Activated CD4-positive, CD25-positive, alpha-beta regulatory T cell (primary cell): Measurements from ENCODE around the gene TMEM158.

Source experiments
- DNase-seq, 4 experiments: peaks; one replicate each; lab custom pipeline; 2025; lab: John Stamatoyannopoulos, UW

The TMEM158 gene

DNA sequence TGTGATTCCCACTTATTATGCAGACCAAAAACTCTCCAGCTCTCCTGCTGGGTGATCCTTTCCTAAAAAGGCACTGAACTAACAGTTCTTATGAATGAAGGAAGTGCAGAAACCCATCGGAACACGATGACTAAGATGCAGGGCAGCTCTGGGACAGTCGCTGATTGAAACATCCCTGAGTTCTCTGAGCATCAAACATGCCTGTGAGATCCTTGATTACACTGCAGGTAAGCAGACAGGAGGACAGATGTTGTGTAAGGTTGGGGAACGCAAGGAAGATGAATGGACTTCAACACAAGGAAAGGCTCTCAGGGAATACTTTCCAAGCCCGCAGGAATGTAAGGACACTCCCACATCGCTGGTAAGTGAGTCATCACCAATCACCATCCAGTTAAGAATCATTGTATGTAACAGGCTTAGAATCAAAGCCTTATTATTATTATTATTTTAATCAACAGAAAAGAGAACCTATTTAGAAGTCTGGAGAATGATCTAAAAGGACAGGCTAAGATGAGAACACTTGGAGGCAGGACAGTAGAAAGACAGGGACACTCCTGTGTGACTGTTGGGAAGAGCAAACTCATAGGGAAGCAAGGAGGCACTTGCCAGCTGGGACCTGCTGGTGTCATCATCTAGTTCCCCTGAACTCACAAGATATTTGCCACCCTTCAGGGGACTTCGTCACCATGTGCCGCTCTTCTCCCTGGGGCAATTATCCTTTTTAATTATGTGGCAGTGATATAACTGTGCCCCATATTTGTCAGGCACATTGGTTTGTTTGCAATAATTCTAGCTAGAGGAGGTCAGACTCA, 26.0 kb downstream of the TMEM158 start:
- DNase-seq = no peak

DNA sequence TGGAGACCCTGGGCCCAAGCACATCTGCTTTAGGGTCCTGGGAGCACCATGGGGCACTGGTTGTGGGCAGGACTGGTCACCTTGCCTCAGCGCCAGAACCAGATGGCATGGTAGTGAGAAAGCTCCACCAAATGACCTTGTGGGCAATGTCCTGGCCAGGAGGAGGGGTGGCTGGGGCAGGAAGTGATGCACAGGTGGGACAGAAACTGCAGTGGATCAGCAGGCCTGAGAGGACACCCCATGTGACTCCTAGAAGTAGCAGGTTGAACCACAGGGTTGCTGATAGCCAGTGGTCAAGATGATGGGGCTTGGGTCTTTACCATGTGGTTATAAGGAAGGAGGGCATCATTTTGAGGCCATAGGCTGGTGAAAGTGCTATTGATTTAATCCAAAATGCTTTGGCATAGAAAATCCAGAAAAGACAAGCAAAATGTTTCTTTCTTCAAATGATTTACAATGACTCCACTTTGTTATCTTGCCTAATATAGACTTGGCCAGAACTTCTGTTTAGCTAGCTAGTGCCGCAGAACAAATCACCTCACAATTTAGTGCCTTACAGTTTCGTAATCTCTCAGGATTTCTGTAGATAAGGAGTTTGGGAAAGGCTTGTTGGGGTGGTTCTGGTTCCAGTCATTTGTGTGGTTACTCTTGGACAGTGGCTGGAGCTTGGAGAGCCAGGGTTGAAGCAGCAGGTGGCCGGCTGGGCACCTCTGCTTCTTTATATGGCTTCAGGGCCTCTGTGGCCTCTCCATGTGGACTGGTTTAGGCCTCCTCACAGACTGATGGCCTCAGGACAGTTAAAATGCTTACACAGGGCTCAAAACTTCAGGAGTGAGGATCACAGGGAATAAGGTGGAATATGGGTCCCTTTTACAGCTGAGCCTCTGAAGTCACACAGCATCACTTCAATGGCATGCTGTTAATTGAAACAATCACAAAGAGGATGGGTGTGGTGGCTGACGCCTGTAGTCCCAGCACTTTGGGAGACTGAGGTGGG, 27.5 kb downstream of the TMEM158 start:
- DNase-seq = no peak

DNA sequence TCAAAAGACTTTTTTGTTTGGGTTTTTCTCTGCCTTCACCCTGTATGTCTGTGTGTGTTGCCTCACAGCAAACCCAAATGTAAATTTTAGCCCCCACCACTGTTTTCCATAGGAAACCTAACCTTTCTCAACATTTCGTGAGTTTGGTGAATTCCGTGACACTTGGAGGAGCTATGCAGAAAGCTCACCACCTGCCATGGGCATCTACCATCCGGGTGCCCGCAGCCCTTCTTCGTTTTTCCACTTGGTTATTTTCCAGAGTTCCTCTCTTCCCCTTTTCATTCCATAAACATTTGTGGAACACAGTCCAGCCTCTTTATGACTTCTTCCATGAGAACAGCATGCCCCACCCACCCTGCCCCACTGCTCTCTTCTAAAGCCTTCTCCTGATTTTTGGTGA, 31.3 kb downstream of the TMEM158 start:
- DNase-seq = no peak

DNA sequence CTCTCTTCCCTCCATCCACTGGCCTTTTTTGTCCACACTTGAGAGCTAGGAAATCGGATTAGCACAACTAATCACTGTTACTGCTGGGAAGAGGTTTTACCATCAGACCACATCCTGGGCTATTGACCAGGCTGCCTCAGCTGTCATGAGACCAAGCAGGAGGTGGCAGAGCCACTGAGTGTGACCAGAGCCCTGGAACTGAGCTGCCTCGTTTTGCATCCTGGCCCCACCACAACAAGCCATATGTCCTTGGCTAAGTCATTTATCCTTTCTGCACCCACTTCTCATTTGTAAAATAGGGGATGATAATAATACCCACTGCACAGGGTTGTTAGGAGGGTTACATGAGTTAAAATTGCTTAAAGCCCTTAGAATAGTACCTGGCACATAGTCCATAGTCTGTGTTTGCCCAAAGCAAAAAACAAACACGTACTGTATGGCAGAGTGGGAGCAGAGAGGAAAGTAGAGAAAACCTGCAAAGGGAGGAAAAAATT, 34.1 kb downstream of the TMEM158 start:
- no peak for DNase-seq

DNA sequence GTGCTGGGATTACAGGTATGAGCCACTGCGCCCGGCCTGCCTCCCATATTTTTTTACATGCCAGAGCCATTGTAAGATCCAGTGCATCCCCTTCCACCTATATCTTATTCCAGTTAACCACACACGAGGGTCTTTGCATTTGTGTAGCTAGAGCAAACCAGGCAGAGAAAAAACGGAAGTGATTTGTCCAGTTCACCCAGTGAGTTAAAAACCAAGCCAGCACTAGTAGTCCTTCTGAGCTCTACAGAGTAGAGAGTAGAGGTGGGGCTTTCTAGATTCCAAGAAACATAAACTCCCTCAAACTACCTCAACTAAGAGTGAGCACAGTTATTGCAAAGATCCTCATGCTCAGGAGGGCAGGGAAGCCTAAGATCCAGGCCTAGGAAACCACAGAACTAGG, 34.7 kb downstream of the TMEM158 start:
- DNase-seq = no peak

DNA sequence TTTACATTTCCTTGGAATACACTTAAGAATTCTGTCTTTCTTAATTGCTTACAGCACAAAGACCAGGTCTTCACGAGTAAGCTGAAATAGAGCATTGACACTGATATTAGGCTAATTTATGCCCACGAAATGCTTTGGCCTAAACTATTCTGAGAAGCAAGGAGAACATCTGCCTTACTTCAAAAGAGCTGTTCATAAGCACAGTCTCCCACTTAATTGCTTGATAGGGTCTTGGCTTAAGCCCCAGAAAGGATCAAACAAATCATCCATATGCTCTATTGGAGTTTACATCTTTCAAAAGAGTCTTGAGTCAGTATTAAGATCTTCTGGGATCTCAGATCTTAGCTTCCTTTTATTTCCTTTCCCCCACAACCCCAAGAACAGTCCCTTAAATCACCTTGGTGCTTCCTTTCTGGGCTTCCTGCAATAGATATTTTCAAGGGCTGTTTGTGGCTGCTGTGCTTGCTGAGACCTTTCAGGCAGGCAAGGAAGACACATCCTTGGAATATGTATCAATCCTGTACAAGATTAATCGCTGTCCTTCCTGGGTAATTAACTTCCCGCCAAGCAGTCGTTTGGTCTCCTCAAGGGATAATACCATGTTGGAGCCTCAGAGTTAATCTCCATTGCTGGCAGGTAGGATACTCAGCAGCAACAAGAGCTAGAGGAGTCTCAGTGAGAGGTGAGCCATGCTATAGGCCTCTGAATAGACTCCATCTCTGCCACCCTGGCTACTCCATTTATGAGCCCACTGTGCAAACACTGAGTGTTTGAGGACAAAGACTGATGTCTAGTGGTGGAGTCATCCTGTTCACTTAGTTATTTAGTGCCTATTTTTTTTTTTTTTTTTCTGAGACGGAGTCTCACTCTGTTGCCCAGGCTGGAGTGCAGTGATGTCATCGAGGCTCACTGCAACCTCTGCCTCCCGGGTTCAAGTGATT, 37.1 kb downstream of the TMEM158 start:
- no peak for DNase-seq

DNA sequence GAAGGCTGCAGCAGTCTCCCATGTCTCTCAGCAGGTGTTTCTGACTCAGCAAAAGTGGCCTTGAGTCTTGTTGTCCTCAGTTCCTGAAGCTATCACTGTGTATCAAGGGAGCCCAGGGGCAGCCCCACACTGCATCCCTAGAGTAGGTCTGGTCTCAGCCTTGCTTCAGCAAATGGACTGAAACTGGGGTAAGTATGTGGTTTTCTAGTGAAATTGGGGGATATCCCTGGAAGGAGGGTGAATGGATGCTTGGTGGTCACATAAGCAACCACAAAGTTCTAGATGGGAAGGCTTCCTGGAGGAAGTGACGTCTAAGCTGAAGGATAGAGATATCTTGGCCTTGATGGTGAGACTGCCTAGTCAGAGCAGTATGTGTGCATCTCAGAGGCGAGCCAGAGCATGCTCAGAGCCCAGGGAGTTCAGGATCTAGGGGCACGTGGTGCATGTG, 38.4 kb downstream of the TMEM158 start:
- no peak for DNase-seq

DNA sequence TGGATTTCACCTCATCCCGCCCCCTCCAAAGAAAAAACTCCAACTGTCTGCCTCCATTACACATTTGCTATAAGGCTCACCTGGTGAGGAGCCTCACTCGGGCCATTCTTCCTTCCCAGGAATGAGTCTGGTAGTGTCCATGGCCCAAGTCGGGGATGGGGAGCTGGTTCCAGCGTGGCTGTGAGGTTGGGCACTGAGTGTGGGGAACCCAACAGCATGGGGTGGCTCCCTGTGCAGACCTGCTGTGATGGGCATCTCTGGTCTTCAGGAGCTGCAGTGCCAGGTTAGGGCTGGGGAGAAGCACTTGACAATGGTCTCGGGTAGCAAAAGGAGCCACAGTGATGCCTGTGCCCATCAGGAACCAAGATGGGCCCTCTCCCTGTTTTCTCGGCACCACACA, 39.2 kb downstream of the TMEM158 start:
- DNase-seq = no peak

DNA sequence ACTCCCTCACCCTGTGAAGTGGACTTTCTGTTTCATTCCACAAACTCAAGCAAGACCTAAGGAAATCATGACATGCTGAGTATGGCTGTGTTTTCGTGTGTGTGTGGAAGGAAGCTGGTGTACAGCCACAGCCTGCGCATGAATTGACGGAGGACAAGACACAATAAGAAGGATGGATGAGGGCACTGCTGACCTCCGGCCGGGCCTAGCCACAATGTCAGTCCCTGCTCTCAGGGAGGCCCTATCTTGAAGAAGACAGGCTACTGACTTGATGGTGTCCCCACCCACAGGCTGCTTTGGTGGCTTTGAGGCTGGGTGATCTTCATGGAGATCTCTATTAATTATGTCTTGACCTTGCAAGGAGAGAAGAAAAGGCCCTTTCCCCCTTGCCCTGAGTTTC, 40.6 kb downstream of the TMEM158 start:
- no peak for DNase-seq

DNA sequence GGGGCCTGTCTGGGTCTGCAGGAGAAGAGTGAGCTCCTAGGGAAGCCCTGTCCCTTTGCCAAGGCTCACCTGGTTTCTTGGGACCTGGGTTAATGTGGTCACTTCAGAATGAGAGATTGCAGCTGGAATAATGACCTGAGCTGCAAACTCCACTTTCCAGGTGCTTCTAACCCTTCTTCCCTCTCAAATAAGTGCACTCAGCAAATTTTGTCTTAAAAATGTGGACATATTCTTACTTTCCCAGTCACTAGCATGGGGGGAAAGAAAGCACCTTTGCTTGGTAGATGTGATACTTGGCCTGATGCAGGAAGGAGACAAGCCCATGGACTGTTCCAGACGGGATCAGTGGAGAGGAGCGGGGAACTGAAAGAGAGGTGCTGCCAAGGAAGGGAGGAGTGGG, 41.0 kb downstream of the TMEM158 start:
- no peak for DNase-seq

DNA sequence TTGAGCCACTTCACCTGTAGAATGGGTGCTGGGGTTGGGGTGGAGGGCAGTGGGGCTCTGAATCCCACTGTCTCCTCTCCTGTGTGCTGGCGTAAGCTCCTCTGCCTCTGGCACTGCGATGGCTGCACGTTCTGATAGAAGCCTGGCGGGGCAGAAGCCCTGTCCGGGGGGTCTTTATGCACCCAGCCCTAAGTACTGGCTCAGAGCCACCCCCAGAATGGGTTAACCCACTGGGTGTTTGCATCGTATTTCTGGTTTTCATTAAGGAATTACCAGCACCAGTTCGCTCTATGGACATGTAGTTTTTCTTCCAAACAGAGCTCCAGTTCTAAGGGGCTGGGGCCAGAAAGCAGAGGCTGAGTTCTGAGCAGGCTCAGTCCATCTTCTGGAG, 42.2 kb downstream of the TMEM158 start:
- DNase-seq = no peak

DNA sequence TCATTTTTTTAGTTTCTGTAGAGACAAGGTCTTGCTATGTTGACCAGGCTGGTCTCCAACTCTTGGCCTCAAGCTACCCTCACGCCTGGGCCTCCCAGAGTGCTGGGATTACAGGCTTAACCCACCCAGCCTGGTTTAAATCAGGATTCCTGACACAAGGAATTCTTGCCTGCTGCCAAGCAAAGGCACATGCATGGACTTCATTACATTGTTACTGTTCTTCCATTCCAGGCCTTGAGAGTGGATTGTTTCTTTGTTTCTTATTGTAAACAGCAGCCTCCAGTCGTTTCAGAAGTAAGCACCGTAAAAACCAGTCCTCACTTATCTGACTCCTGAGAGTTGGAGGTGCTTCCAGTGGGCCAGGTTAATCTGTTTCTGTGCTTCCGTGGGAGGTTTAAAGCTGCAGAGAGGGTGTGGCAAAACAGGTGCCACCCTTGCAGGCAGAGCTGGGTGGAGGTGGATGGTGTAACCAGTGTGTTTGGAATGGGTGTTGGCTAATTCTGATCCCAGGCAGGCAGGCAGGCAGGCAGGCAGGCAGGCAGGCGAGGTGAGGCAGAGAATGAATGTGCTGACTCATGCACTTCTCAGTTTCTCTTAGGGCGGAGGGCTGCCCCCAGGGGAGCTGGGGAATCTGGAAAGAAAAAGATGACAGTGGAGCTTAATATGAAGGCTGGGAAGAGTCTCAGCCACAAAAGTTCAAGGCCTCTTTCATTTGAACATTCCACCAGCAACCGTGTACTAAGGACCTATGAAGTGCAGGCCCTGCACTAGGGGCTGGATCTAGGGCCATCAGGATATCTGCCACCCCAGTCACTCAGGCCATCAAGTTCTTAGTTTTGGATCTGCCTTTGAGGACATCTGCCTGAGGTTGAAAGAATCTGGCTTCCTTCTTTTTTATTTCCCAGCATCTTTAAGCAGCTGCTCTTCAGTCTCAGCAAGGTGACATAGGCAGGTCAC, 42.9 kb downstream of the TMEM158 start:
- no peak for DNase-seq

DNA sequence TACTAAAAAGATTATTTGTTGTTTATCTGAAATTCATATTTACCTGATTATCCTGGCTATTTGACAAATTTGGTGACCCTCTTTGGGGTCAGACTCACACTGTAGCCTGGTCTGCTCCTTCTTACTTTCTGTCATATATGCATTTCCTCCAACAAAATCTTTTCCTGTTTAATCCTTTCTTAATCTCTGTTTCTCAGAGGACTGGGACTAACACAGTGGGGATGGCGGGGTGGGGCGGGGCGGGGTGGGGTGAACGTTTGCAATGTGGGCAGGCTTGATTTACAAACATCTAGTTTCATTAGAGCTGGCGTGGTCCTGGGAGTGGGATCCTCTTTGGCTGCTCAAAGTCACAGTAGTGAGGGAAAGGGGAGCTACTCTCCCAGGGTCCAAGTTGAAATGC, 44.6 kb downstream of the TMEM158 start:
- DNase-seq = no peak

DNA sequence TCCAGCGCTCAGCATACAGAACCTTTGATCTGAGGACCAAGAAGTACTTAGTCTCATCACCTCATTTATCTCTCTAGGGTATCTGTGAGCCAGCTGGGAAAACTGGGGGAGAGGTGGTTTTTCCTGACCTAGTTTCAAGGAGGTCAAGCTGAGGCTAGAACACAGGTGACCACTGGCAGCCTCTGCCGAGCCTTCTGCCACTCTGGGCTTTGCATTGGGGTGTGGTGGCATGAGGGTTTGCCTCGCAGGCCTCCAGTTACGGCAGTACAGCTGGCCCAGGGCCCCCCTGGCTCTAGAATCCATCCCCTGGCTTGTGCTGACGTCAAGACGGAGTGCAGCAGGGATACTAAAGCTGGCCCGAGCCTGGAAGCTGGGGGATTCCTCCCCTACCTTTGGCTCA, 45.2 kb downstream of the TMEM158 start:
- no peak for DNase-seq

DNA sequence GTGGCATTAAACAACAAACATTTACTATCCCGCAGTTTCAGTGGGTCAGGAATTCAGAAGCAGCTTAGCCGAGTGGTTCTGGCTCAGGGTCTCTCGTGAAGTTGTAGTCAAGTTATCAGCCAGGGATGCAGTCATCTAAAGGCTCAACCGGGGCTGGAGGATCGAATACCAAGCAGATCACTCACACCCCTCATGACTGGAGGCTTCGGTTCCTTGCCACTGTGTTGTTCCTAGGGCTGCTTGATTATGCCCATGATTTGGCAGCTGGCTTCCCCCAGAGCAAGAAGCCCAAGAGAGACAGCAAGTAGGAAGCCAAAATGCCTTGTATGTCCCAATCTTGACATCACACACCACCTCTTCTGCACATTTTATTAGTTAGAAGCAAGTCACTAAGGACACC, 46.0 kb downstream of the TMEM158 start:
- DNase-seq = no peak

DNA sequence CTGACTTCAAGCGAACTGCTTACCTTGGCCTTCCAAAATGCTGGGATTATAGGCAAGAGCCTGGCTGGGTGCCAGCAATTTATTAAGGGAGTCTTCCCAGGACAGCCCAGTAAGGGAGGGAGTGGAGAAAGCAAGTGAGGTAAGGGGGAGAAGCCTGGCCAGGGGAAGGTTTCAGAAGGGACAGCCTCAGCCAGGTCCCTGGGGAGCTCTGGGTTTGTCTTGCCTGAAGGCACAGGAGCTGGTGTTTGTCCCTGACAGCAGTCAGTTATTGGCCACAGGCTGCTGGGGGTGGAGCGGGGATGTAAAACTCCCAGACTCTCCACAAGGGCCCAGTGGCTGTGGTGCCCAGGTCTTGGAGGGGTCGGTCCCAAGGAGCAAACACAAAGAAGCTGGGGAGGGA, 46.9 kb downstream of the TMEM158 start:
- no peak for DNase-seq

DNA sequence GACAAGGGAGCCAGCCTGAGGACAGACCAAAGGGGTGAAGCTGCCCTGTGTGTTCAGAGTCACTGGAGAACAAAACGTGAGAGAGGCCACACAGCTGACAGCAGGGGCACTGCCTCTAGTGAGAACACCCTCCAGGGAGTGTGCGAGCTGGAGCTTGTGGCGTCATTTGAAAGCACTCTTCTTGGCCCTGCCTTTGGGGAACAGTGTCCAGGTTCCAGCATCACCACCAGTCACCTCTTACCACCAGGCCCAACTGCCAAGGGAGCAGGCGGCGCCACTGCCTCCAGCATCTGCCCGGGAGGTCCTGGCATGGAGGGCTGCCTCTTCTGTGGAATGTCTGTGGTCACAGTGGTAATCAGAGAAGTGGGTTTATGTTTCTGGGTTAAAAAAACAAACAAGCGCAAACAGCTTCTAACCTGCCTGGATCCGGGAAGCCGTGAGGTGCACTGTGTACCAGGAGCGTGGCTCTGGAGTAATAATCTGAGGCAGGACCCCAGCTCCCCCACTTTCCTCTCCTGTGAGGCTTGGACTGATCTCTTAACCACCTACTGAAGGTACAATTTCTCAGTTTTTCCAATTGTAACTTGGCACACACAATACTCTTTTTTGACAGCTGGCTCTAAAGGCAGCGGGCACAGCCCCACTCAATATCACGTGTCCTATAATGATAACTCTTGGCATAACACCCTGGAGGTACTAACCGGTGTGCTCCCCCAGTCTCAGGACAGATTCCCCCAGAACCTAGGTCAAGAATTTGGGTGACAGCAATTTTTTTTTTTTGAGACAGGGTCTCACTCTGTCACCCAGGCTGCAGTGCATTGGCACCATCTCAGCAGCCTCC, 47.7 kb downstream of the TMEM158 start:
- no peak for DNase-seq

DNA sequence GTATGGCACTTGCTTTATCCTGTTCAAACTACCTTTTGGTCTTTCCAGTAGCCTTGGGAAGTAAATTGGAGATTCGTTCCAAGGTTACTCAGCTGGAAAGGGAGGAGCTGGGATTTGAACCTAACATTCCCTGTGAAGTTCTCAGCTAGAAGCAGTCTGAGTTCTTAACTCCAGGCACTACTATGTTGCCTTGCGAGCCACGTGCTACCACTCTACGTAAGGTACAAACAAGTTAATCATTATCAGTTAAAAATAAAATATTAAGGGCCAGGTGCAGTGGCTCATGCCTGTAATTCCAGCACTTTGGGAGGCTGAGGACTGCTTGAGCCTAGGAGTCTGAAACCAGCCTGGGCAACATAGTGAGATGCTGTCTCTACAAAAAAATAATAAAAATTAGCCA, 49.2 kb downstream of the TMEM158 start:
- no peak for DNase-seq
